Activated CD4-positive, alpha-beta T cell treated with anti-CD3 and anti-CD28 coated beads, Interleukin-2, amount 10 ng/mL, durations not matched to agents 7 days and 5 days (primary cell): ENCODE measurements around the gene AP1M2. TPM values are rescaled to one million over a fixed set of nuclear protein-coding genes. Genes with fewer than 3 reads are reported as not detected.
A peak's percentile ranks its signal among the peaks of the same experiment; 100 is the strongest.

Experiments used
- CTCF ChIA-PET: fragments of 350-600 bp; sonication (Branson Sonifier 250); formaldehyde crosslinking; loops from one replicate; lab custom pipeline; 2021; ENCODE audit warnings: antibody characterized with exemption; lab: Charles Lee
- POLR2A ChIA-PET: fragments of 350-600 bp; sonication (Branson Sonifier 250); formaldehyde crosslinking; loops from one replicate; lab custom pipeline; 2021; ENCODE audit warnings: antibody characterized with exemption; lab: Charles Lee
- DNase-seq: peaks from one replicate; pipeline ENCODE4 v3.0.0-alpha.2; 2020
- H3K27ac Mint-ChIP-seq: one replicate; pipeline ENCODE4 v1.8.0; 2021; ENCODE audit warnings: mild to moderate bottlenecking, moderate library complexity, mixed read lengths
- H3K27me3 Mint-ChIP-seq: one replicate; pipeline ENCODE4 v1.8.0; 2021; ENCODE audit warnings: mixed read lengths
- H3K36me3 Mint-ChIP-seq: one replicate; pipeline ENCODE4 v1.8.0; 2021; ENCODE audit warnings: low read depth, mixed read lengths
- H3K4me1 Mint-ChIP-seq: one replicate; pipeline ENCODE4 v1.8.0; 2021; ENCODE audit warnings: mixed read lengths
- H3K4me3 Mint-ChIP-seq: one replicate; pipeline ENCODE4 v1.8.0; 2021; ENCODE audit warnings: mild to moderate bottlenecking, moderate library complexity, mixed read lengths
- H3K9me3 Mint-ChIP-seq: one replicate; pipeline ENCODE4 v1.8.0; 2021; ENCODE audit warnings: mixed read lengths
- total RNA-seq, 2 experiments: library from RNA; stranded (reverse); gene quantifications; one replicate each; pipeline ENCODE4 v1.2.3, GENCODE V29; 2021

The AP1M2 gene
- total RNA-seq, 2 experiments from 2014 or later: not detected

DNA sequence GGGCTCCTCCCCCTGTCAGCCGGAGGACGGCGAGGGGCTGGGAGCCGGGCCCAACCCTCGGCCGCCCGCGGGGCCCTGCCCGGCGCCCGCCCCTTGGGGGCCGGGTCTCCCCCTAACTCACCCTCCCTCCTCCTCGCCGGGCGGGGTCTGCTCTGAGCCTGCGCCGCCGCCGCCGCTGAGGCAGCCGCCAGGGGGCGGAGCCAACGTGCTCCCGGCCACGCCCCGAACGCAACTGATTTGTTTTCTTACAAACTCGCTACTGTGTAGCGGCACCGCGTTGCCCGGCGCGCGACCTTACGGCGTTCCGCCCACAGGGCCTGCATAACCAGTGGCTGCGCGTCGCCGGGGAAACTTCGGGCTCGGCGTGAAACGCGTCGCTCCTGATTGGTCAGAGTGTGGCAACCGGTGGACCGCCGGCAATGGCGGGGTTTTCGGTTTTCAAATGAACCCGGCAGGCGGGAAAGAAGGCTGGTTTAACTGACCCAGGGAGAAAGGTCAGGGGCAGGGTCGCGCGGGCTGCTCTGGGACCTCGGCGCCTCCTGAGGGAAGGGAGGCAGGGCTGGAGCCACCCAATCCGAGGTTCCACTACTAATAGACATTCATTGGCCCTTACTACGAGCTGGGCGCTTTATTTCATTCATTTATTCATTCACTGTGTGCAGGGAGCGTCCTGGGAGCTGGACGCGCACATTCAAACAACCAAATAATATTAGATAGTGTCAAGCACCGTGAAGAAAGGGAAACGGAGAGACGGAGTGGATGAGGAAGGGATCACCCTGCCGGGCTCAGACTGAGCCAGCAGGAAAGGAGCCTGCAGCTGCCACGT is 18.1 kb downstream of the AP1M2 start, which contains the start of gene CDKN2D:
Gene CDKN2D (minus strand): TSS at position 154 of the 826 bp plus-strand sequence. CDS start 326 bp downstream, outside the sequence.
- H3K27ac Mint-ChIP-seq: peak within 1 kb of the TSS; percentile 97
- DNase-seq: peak; percentile 100
- peaks cover 41% of the 10 kb centered on the region for H3K4me1 Mint-ChIP-seq
- no peaks in the 10 kb centered on the region for H3K27me3 Mint-ChIP-seq
- no peaks in the 10 kb centered on the region for H3K9me3 Mint-ChIP-seq
- ChIA-PET POLR2A (interaction anchor here (0.6 kb wide), 1 partner anchor 58 kb away, joined by 5 read pairs; no protein-coding TSS in a partner anchor), CTCF (interaction anchor here (0.9 to 3.3 kb wide), 11 partner anchors 12 to 153 kb away, joined by 3 to 17 read pairs (median 4); partner anchors contain the start of gene KEAP1)
- H3K36me3 Mint-ChIP-seq: peaks cover 31% of the 10 kb centered on the region
- peak within 1 kb of the TSS; percentile 98 for H3K4me3 Mint-ChIP-seq

DNA sequence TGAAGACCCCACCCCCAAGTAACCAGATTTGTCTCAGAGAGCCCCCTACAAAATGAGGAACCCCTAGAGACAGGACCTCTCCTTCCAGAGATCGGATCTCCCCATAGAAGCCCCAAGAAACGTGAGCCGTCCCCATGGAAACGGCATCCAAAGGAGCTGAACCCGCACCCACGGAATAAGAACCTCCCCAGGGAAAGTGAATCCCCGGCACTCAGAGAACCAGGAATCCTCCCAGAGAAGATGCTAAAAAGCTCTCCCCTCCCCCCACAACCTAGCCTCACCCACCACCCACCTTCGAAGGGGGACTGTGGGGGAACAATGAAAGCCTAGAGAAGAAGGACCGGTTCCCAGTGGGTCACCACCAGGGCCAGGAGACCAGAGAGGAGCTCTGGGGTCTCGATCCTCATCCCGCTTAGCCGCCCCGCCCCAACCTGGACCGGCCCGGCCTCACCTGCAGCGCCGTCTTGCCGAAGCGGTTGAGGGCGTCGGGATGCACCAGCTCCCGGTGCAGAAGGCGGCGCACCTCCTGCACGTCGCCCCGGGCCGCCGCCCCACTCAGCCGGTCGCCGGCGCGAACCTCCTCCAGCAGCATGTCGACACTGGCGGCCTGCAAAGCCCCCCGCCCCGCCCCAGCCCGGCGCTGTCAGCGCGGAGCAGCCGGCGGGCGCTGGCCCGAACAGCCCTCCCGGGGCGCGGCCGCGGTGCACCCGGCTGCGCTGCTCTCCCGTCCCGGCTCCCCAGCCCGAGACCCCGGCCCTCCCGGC is 18.9 kb downstream of the AP1M2 start:
- Mint-ChIP-seq H3K9me3 (no peaks in the 10 kb centered on the region), H3K36me3 (peaks cover 31% of the 10 kb centered on the region), H3K4me3 (peak overlapping the region; percentile 98), H3K27ac (peak overlapping the region; percentile 95), H3K27me3 (no peaks in the 10 kb centered on the region), H3K4me1 (peaks cover 41% of the 10 kb centered on the region)
- POLR2A ChIA-PET: no interaction called here
- CTCF ChIA-PET: interaction anchor here (1.0 to 3.3 kb wide), 12 partner anchors 13 to 156 kb away, joined by 3 to 17 read pairs (median 4); partner anchors contain the start of gene DNM2
- DNase-seq: peak; percentile 69

- CTCF ChIA-PET: interaction anchor here (0.6 to 3.3 kb wide), 14 partner anchors 13 to 156 kb away, joined by 3 to 17 read pairs (median 4); partner anchors contain the start of genes DNM2 and QTRT1
- peaks cover 41% of the 10 kb centered on the region for H3K4me1 Mint-ChIP-seq
- peaks cover 32% of the 10 kb centered on the region for H3K36me3 Mint-ChIP-seq
- no peak for DNase-seq
- POLR2A ChIA-PET: no interaction called here
- no peaks in the 10 kb centered on the region for H3K9me3 Mint-ChIP-seq
- no peaks in the 10 kb centered on the region for H3K27me3 Mint-ChIP-seq
- peak overlapping the region; percentile 95 for H3K27ac Mint-ChIP-seq
- peak overlapping the region; percentile 98 for H3K4me3 Mint-ChIP-seq
Measured at GRCh38 chr19:10567656-10568055, 19.5 kb downstream of the AP1M2 start.

DNA sequence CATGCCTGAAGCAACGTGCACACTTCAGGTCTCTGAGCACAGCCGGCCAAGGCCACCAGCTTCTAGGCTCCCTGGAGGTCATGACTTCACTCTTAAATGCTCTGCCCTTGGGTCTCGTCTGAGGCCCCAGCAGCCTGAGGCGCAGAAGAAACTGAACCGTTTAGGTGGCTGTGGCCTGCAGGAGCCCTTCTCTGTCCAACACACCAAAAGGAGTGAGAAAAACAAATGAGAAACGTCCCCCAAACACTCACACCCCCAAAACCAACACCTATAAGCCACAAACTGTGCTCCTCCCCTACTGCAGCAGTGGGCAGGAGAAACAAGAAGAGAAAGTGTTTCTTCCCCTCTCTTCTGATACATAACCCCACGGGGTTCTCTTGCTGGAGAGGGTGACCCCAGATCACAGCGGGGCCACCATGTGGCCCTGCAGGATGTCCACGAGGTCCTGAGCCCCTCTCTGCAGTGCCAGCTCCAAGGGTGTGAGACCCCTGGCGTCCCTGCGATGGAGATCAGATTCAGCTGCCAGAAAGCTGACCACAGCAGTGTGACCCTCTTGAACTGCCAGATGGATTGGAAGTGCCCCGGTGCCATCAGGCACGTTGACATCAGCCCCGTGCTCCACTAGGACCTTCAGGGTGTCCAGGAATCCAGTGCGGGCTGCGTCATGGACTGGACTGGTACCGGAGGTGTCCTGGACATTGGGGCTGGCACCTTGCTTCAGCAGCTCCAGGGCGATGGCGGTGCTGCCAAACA is 20.3 kb downstream of the AP1M2 start:
- H3K27me3 Mint-ChIP-seq: no peaks in the 10 kb centered on the region
- DNase-seq: peak; percentile 74
- peak overlapping the region; percentile 95 for H3K27ac Mint-ChIP-seq
- CTCF ChIA-PET: interaction anchor here (0.6 to 3.3 kb wide), 16 partner anchors 9 to 297 kb away, joined by 3 to 17 read pairs (median 4); partner anchors contain the start of genes DNM2 and QTRT1
- POLR2A ChIA-PET: no interaction called here
- peaks cover 36% of the 10 kb centered on the region for H3K36me3 Mint-ChIP-seq
- peaks cover 35% of the 10 kb centered on the region for H3K4me1 Mint-ChIP-seq
- H3K4me3 Mint-ChIP-seq: peak overlapping the region; percentile 98
- H3K9me3 Mint-ChIP-seq: no peaks in the 10 kb centered on the region

- H3K9me3 Mint-ChIP-seq: no peaks in the 10 kb centered on the region
- DNase-seq: no peak
- H3K27ac Mint-ChIP-seq: peak overlapping the region; percentile 95
- peak overlapping the region; percentile 98 for H3K4me3 Mint-ChIP-seq
- no peaks in the 10 kb centered on the region for H3K27me3 Mint-ChIP-seq
- peaks cover 37% of the 10 kb centered on the region for H3K4me1 Mint-ChIP-seq
- ChIA-PET CTCF (interaction anchor here (0.6 to 2.1 kb wide), 11 partner anchors 8 to 298 kb away, joined by 3 to 7 read pairs (median 3); no protein-coding TSS in a partner anchor), POLR2A (no interaction called here)
- H3K36me3 Mint-ChIP-seq: peaks cover 41% of the 10 kb centered on the region
Measured at GRCh38 chr19:10566408-10566657, 20.8 kb downstream of the AP1M2 start.

GRCh38 chr19:10565567-10566407 is 21.3 kb downstream of the AP1M2 start, which contains the start of gene KRI1:
Gene KRI1, minus strand, starts transcription at chr19:10566010. Its CDS starts 11 bp downstream, at chr19:10565999.
- peaks cover 40% of the 10 kb centered on the region for H3K4me1 Mint-ChIP-seq
- peaks cover 46% of the 10 kb centered on the region for H3K36me3 Mint-ChIP-seq
- no peaks in the 10 kb centered on the region for H3K27me3 Mint-ChIP-seq
- POLR2A ChIA-PET: no interaction called here
- H3K27ac Mint-ChIP-seq: peak within 1 kb of the TSS; percentile 95
- no peaks in the 10 kb centered on the region for H3K9me3 Mint-ChIP-seq
- DNase-seq: peak; percentile 99
- peak within 1 kb of the TSS; percentile 98 for H3K4me3 Mint-ChIP-seq
- CTCF ChIA-PET: interaction anchor here (0.6 to 1.3 kb wide), 9 partner anchors 8 to 153 kb away, joined by 3 to 5 read pairs (median 4); no protein-coding TSS in a partner anchor

DNA sequence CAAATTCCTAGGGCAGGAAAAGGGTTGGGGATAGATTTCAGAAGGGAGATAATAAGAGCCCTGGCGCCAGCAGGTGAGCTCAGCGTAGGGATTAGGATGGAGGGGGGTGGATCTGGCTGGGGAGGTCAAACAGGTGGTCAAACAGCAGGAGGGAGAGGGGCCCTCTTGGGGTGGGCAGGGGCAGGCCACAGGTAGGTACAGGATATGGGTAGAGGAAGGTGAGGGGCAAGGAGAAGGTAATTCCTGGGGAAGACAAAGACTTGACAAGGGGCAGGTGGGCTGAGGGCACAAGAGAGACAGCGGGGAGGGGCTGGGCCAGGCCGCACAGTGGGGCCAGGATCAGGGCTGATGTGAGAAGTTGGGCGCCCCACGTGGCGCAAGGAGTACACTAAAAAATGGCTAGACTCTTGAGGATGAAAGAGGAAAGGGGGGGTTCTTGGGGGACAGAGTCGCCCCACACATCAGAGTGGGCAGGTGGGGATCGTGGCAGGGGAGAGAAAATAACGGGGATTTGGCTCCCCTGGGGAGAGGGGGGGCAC is 22.0 kb downstream of the AP1M2 start:
- ChIA-PET CTCF (no interaction called here), POLR2A (no interaction called here)
- peak overlapping the region; percentile 98 for H3K4me3 Mint-ChIP-seq
- H3K27me3 Mint-ChIP-seq: no peaks in the 10 kb centered on the region
- no peaks in the 10 kb centered on the region for H3K9me3 Mint-ChIP-seq
- peak; percentile 67 for DNase-seq
- peaks cover 52% of the 10 kb centered on the region for H3K36me3 Mint-ChIP-seq
- peak overlapping the region; percentile 95 for H3K27ac Mint-ChIP-seq
- H3K4me1 Mint-ChIP-seq: peaks cover 38% of the 10 kb centered on the region

- Mint-ChIP-seq H3K27me3 (no peaks in the 10 kb centered on the region), H3K36me3 (peaks cover 66% of the 10 kb centered on the region), H3K9me3 (no peaks in the 10 kb centered on the region), H3K27ac (no peak overlapping the region), H3K4me1 (peaks cover 33% of the 10 kb centered on the region), H3K4me3 (no peak overlapping the region)
- DNase-seq: no peak
- ChIA-PET CTCF (interaction anchor here (1.4 kb wide), 1 partner anchor 157 kb away, joined by 3 read pairs; no protein-coding TSS in a partner anchor), POLR2A (no interaction called here)
Measured at GRCh38 chr19:10562609-10563008, 24.5 kb downstream of the AP1M2 start.

- Mint-ChIP-seq H3K36me3 (peaks cover 62% of the 10 kb centered on the region), H3K27ac (no peak overlapping the region), H3K4me1 (peaks cover 31% of the 10 kb centered on the region), H3K27me3 (no peaks in the 10 kb centered on the region), H3K4me3 (no peak overlapping the region), H3K9me3 (no peaks in the 10 kb centered on the region)
- POLR2A ChIA-PET: no interaction called here
- no peak for DNase-seq
- CTCF ChIA-PET: interaction anchor here (1.6 kb wide), 1 partner anchor 8 kb away, joined by 6 read pairs; no protein-coding TSS in a partner anchor
Measured at GRCh38 chr19:10560154-10560553, 27.0 kb downstream of the AP1M2 start.

DNA sequence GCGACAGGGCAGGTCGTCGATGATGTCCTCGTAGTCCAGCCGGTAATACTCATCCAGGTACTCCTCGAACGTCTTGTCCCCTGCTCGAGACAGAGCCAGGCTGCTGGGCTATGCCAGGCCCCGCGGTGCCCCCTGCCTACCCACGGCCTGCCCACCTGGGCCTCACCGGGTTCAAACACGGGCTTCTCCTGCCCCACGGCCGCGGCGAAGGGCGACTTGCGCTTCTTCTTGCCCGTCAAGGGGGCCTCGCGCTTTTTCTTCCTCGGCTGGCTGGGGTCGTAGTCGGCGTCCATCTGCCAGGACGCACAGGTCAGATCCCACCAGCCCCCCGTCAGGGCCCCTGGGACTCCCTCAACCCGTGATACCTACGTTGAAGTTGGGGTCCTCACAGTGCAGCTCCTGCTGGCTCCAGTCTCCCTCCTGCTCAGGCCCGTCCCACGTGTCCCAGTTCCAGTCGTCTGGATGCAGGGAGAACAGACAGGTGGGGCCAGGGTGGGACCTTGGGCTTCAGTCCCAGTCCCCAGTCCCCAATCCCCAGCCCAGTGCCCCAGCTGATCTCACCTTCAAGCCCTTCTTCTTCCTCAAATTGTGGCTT is 29.4 kb downstream of the AP1M2 start:
- no peaks in the 10 kb centered on the region for H3K27me3 Mint-ChIP-seq
- DNase-seq: no peak
- no peak overlapping the region for H3K27ac Mint-ChIP-seq
- H3K36me3 Mint-ChIP-seq: peaks cover 74% of the 10 kb centered on the region
- no peak overlapping the region for H3K4me3 Mint-ChIP-seq
- ChIA-PET CTCF (interaction anchor here (0.7 to 0.9 kb wide), 2 partner anchors 9 to 313 kb away, joined by 3 read pairs; no protein-coding TSS in a partner anchor), POLR2A (interaction anchor here (0.6 kb wide), 1 partner anchor 11 kb away, joined by 3 read pairs; no protein-coding TSS in a partner anchor)
- no peaks in the 10 kb centered on the region for H3K9me3 Mint-ChIP-seq
- peaks cover 47% of the 10 kb centered on the region for H3K4me1 Mint-ChIP-seq

DNA sequence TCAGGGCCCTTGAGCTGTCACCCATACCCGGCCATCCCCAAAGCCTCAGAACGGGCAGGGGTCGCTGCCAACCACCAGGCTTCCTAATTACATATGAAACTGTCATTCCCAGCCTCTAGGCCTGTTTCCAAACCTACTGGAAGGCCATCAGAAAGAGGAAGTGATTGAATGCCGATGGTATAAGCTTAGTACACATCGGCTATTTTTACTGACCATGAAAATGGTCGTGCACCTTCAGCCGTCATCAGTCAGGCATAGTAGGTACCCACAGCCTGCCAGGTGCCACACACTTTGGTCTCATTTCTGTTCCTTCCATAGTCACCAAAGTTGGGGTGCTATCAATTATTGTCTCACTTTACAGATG is 31.5 kb downstream of the AP1M2 start:
- POLR2A ChIA-PET: no interaction called here
- Mint-ChIP-seq H3K36me3 (peaks cover 75% of the 10 kb centered on the region), H3K27me3 (no peaks in the 10 kb centered on the region), H3K27ac (peak overlapping the region; percentile 96), H3K9me3 (no peaks in the 10 kb centered on the region), H3K4me3 (no peak overlapping the region), H3K4me1 (peaks cover 59% of the 10 kb centered on the region)
- CTCF ChIA-PET: interaction anchor here (0.6 to 2.3 kb wide), 6 partner anchors 10 to 738 kb away, joined by 3 to 8 read pairs (median 4); partner anchors contain the start of gene KRI1
- no peak for DNase-seq
